ENCODE data around the gene GFAP.

Gene GFAP

GRCh38 chr17:44863061-44863918 is 52.0 kb downstream of the GFAP start:
- no peak for TF ChIP-seq CTCF (conservative IDR thresholded peaks at IDR 0.05; ENCODE audit: low read depth, low read length)
- DNase-seq (ENCODE audit: low read depth), result no peak
- no peak overlapping the region for H3K4me3 ChIP-seq (ENCODE audit: low read depth, low read length)

GRCh38 chr17:44862278-44862914 is 52.9 kb downstream of the GFAP start:
- TF ChIP-seq CTCF (conservative IDR thresholded peaks at IDR 0.05; ENCODE audit: low read depth, low read length), result no peak
- no peak for DNase-seq (ENCODE audit: low read depth)
- no peak overlapping the region for H3K4me3 ChIP-seq (ENCODE audit: low read depth, low read length)

GRCh38 chr17:44859701-44860100 is 55.6 kb downstream of the GFAP start:
- no peak for DNase-seq (ENCODE audit: low read depth)
- no peak overlapping the region for H3K4me3 ChIP-seq (ENCODE audit: low read depth, low read length)
- no peak for TF ChIP-seq CTCF (conservative IDR thresholded peaks at IDR 0.05; ENCODE audit: low read depth, low read length)

- no peak for DNase-seq (ENCODE audit: low read depth)
- H3K4me3 ChIP-seq (ENCODE audit: low read depth, low read length), result no peak overlapping the region
- TF ChIP-seq CTCF (conservative IDR thresholded peaks at IDR 0.05; ENCODE audit: low read depth, low read length), result no peak
Measured at GRCh38 chr17:44854192-44854591, 61.1 kb downstream of the GFAP start.

Data from choroid plexus epithelial cell (primary cell).